GM12865 (cell line): ENCODE data around the gene VWA5B1.

Experiments
- DNase-seq: peaks from one replicate; pipeline ENCODE4 v3.0.0; 2010; ENCODE audit warnings: low read depth
- H3K4me3 ChIP-seq: 2 replicates; pipeline ENCODE4 v1.5.1; 2011; ENCODE audit warnings: mild to moderate bottlenecking, low read depth, low read length, control low read depth
- TF ChIP-seq, protein P1 (sequence below): IDR thresholded peaks from 2 replicates; pipeline ENCODE4 v1.5.1; 2011; ENCODE audit warnings: low read length, control low read depth, low read depth, inconsistent platforms; ENCODE audit not compliant: insufficient read depth; ENCODE audit errors: missing control alignments

Gene VWA5B1

DNA sequence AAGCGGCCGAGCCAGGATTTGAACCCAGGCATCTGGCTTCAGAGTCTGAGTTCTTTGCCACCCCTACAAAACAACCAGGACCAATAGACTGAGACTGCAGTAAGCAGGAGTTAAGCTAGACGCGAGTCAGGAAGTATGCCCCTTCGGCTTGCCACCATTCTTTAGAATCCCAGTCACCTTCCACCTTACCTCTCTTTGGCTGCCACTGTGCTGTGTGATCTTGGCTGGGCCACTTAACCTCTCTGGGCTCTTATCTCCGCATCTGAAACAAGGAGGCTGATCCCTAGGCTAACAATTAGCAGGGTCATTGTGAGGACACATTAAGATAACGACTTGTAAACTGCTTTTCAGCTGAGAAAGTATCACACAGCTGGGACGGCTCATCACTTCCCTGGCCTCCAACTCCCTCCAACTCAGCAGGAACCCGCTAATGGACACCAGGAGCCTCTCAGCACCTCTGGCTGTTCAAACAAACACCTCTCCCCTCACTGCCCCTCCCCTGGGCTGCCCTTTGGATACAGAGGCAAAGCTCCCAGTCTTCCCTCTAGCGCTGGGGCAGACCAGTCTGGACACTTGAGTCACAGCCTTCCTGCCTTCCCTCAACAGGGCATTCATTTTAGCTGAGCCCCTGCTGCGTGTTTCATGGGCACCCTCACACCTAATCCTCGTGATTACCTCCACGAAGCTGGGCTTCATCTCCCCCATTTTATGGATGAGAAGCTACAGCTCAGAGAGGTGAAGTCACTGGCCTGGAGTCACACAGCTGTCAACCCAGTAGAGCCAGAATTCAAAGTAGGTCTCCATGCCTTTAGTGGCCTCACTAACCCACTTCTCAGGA is 112.1 kb downstream of the VWA5B1 start:
- no peak for DNase-seq
- TF ChIP-seq, protein P1, sequence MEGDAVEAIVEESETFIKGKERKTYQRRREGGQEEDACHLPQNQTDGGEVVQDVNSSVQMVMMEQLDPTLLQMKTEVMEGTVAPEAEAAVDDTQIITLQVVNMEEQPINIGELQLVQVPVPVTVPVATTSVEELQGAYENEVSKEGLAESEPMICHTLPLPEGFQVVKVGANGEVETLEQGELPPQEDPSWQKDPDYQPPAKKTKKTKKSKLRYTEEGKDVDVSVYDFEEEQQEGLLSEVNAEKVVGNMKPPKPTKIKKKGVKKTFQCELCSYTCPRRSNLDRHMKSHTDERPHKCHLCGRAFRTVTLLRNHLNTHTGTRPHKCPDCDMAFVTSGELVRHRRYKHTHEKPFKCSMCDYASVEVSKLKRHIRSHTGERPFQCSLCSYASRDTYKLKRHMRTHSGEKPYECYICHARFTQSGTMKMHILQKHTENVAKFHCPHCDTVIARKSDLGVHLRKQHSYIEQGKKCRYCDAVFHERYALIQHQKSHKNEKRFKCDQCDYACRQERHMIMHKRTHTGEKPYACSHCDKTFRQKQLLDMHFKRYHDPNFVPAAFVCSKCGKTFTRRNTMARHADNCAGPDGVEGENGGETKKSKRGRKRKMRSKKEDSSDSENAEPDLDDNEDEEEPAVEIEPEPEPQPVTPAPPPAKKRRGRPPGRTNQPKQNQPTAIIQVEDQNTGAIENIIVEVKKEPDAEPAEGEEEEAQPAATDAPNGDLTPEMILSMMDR: no peak
- no peak overlapping the region for H3K4me3 ChIP-seq

DNA sequence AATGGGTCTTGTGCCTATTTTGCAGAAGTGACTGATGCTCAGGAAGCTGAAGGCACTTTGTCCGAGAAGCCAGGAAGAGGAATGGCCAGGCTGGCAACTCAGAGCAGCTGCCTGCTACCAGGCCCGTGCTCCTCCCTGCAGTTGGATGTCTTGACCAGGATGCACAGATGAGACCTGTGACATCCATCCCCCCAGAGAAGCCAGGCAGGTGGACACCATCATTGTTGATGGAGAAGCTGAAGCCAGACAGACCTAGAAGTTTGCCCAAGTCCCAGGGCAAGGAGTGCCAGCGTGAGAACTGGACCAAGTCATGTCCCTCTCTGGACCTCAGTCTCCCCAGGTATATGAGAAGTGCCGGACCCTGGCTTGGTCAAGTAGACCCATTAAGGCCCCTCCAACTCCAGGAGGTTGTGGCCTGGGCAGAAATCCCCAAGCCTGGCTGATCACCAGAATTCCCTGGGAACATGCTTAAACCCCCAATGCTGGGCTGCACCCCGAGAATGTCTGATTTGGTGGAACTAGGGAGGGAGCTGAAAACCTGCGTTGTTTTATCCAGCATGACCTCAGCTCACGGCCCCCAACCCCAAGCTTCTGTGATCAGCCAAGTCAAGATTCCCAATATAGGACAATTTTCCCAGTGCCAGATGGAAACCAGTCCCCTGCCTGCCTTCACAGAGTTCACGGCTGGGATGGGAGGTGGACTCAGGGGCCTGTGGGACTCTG is 112.9 kb downstream of the VWA5B1 start:
- TF ChIP-seq, protein P1: no peak
- no peak overlapping the region for H3K4me3 ChIP-seq
- no peak for DNase-seq

DNA sequence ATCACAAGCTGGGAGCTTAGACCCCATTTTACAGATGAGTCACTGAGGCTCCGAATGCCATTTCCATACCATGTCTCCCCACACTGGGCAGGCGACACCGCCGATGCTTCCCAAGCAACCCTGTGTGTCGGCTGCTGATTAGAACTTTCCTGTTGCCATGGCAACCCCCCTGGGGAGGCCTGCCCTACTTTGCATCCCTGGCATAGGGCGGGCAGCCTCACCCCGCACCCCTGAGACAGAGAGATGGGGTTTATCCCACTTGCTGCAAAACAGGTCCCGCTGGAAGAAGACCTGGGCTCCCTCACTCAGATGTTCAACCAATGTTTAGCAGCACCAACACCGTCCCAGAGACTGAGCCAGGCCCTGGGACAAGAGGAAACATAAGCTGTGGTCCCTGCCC is 113.8 kb downstream of the VWA5B1 start:
- no peak for DNase-seq

More for the DNA sequence above, 113.8 kb downstream of the VWA5B1 start:
- TF ChIP-seq, protein P1: no peak
- no peak overlapping the region for H3K4me3 ChIP-seq
